C4-2B (cell line): ENCODE measurements around the gene SERINC5.
"Not testable (repeated sequence)": the region's sequence is repeated elsewhere in the genome, so short reads cannot be mapped to it uniquely, and the experiment has no call there.

ENCODE experiments used
- H3K27ac ChIP-seq: fragments of 450-650 bp; 2 replicates; pipeline ENCODE4 v1.5.1; 2017
- CTCF ChIP-seq: fragments of 450-650 bp; conservative IDR thresholded peaks from 2 replicates; pipeline ENCODE4 v1.5.1; 2017; ENCODE audit warnings: mild to moderate bottlenecking
- ZFX ChIP-seq: fragments of 450-650 bp; IDR thresholded peaks from 2 replicates; pipeline ENCODE4 v1.6.1; 2017

SERINC5 gene

GRCh38 chr5:80101993-80102392 lies 153.9 kb downstream of the SERINC5 start:
- no peak for TF ChIP-seq CTCF
- no peak for TF ChIP-seq ZFX

GRCh38 chr5:80097451-80097850 lies 158.4 kb downstream of the SERINC5 start:
- TF ChIP-seq CTCF (no peak), ZFX (no peak)
- no peak overlapping the region for H3K27ac ChIP-seq

More at GRCh38 chr5:80101993-80102392, 153.9 kb downstream of the SERINC5 start:
- H3K27ac ChIP-seq = no peak overlapping the region

- no peak overlapping the region for H3K27ac ChIP-seq
- TF ChIP-seq ZFX (no peak), CTCF (no peak)
Measured at GRCh38 chr5:80094236-80094738, 161.6 kb downstream of the SERINC5 start.

GRCh38 chr5:80093796-80094195 lies 162.1 kb downstream of the SERINC5 start:
- TF ChIP-seq ZFX (no peak), CTCF (no peak)
- H3K27ac ChIP-seq = no peak overlapping the region

GRCh38 chr5:80092486-80093107 lies 163.3 kb downstream of the SERINC5 start:
- no peak for TF ChIP-seq CTCF
- no peak for TF ChIP-seq ZFX
- no peak overlapping the region; the same call in 1 of the 2 replicates for H3K27ac ChIP-seq

- TF ChIP-seq CTCF = peak; percentile 78
Measured at GRCh38 chr5:80091792-80092192, 164.1 kb downstream of the SERINC5 start.

GRCh38 chr5:80090884-80091166 lies 165.0 kb downstream of the SERINC5 start:
- TF ChIP-seq CTCF (no peak), ZFX (no peak)

More at GRCh38 chr5:80091792-80092192, 164.1 kb downstream of the SERINC5 start:
- not testable (repeated sequence) for H3K27ac ChIP-seq

More at GRCh38 chr5:80090884-80091166, 165.0 kb downstream of the SERINC5 start:
- H3K27ac ChIP-seq = no peak overlapping the region
